HG03442 (cell line): ENCODE measurements around the gene PDP2.
"Not testable (repeated sequence)": the region's sequence is repeated elsewhere in the genome, so short reads cannot be mapped to it uniquely, and the experiment has no call there.

Experiments
- ATAC-seq: cut with Tn5 transposase; IDR thresholded peaks from one replicate; pipeline ENCODE4 v1.9.1; 2021; ENCODE audit warnings: mild to moderate bottlenecking, moderate library complexity; ENCODE audit not compliant: unreplicated experiment

PDP2 gene

DNA sequence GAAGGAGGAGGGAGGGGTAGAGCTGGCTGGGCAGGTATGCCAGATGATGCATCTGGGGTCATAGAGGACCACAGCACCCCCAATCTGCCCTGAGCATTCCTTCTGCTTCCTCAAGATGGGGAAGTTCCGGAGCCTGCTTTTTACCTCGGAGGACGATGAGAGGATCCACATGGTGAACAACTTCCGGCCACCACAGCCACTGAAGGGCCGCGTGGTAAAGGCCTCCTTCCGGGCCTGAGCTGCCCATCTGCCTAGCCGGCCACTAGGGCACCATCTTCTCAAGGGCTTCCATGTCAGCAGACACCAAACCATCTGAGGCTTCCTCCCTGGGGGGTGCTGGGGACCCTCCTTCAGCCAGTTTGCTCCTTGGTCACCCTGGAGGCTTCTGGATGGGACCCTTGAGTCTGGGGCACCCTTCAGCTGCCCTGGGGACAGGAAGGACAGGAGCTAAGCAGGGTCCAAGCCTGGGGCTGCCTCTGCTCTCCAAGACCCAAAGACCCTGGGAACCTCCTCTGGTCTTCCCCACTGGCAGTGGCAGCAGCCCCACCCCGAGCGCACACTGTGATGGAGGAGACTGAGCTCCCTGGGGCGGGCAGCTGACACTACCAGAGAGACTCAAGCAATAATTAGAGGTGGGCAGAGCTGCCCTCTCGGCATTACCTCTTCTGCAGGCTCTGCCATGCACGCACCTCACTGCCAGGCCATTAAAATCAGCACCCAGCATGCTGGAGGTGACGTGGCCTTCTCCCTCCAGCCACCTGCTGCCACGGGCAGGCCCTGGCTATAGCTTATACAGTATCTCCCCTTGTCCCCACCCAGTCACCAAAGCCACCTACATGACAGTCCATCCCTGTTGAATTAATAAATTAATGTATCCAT, 26.8 kb upstream of the PDP2 start:
- ATAC-seq = no peak

DNA sequence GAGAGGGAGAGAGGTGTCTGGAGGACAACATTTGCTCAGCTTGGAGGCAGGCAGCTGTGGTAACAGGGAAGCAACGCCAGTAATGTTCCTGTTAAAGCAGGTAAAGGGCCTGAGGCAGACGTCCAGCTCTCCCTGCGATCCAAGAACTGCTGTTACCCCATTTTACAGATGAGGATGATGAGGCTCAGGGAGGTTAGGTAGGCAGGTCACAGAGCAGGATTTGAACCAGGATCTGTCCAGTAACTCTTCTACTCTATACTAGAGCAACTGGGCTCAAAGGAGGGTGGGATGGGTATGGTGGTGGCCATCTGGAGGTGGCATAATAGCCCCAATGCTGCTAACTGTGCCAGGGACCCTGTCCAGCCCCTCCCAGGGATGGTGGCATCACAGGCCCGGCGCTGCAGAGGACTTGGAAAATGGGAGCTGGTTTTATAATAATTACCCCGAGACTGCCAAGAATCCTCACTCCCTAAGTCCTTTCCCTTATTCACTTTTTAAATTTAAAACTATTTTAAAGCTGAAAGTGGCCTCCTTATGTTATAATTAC, 24.1 kb upstream of the PDP2 start:
- no peak for ATAC-seq

DNA sequence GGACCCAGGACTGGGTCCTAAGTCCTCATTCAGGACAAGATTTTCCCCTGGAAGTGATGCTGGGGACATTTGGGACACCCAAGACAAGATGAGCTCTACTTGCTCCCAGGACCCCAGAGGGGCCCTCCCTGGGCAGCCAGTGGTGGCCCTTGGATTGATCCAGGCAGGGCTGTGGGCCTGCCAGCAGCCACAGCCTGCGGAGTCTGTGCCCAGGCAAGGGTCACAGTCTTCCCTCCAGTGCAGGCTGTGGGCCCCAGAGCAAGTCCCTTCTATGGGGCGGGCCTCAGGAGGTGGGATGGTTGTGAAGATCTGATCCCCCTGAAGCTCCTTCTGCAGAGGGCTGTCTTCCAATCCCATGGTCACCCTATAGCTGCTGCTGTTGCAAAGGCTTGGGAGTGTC, 23.5 kb upstream of the PDP2 start:
- ATAC-seq = no peak

DNA sequence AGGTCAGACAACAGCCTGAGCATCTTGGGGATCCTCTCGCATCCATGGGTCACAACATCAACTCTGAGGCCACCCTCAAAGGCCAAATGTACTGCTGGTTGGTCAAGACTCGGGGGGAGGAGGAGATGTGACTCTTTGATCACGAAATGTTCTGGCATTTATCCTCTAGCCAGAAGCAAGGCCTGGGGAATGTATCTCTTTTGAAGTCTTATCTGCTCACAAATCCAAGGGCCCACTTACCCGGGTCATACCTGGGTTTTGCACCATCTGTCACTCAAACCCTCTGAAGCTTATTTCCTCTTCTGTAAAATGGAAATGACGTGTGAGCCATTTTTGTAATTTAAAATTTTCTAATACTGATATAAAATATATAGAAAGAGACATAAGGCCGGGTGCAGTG, 22.9 kb upstream of the PDP2 start:
- ATAC-seq = no peak

DNA sequence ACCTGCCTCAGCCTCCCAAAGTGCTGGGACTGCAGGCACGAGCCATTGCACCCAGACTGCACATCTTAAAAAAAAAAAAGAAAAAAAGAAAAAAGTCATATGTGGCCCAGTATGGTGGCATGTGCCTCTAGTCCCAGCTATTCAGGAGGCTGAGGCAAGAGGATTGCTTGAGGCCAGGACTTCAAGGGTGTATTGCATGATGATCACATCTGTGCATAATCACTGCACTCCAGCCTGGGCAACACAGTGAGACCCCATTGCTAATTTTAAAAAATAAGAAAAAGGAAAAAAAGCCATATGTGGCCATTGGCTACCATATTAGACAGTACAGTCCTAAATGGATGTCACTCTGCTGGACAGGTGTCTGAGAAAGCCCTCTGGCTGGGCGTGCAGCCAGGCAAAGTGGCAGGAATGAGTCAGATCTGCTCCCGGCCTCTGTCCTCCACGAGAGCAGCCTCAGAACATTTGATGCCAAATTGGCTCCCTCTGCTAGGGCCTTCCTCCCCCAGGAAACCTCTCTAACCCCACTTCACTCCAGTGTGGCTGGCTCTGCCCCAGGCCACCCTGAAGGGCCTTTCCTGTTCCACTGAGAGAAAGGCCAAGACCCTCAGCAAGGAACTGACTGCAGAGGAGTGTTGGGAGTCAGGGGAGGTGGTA, 21.4 kb upstream of the PDP2 start:
- ATAC-seq = peak; percentile 67

DNA sequence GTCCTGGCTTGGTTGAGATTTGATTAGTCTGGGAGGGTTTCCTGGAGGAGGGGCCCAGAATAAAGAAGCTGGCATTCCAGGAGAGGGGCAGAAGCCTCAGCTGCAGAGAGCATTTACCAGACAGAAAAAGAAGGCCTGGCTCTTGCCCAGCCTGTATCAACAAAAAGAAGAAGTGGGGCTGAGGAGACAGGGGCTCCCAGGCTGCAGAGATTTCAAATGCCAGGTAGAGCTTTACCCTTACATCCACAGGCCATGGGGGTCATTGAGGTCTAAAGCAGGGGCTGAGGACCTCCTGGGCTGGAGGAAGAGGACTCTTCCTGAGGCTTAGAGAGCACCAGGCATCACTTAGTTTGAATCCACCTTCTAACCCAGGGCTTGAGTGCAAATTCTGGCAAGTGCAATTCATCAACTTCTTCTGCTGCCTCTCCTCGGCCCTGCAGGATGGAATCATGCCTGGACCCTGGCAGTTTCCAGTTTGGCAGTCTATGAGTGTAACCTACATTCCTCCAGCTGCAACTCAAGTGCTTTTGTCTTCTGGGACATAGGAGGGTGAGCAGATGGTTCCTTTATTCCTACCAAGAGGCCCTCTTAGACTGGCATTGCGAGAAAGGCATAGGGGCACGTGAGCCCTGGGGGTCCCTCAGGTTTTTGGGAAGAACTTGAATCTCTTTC, 20.8 kb upstream of the PDP2 start:
- ATAC-seq = no peak

DNA sequence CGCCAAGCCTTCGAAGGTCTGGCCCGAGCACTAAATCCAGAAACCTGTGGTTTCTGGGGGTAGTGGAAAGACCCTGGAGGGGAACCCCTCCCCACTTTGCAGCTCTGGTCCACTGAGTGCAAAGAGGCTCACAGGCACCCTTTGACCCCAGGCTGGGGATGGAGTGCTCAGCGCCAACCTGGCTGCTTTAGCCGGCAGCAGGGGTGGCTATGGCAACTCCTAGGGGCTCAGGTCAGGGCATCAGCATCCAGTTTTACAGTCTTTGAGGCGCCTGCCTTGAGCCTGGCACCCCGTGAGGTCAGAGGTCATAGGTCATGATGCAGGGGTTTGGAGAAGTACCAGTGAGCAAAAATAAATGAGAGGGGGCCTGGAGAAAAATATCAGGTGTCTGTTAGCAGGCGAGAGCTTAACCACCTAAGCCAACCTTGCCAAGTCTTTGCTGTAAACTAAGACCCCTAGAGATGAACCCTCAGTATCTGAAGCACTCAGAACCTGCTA, 18.2 kb upstream of the PDP2 start:
- no peak for ATAC-seq

DNA sequence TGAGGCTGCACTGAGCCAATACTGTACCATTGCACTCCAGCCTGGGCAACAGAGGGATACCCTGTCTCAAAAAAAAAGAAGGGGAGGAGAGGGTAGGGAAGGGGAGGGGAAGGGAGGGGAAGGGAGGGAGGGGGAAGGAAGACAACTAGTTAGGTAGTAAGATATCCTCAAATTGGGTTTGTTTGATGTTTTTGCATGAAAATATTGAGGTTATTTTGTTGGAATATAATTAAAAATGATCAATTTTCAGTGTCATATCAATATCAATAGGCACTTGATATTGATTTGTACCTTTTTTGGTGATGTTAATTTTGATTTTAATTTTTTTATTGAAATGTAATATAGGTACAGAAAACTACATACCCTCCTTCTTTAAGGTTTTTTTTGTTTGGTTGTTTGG, 16.6 kb upstream of the PDP2 start:
- ATAC-seq = no peak

DNA sequence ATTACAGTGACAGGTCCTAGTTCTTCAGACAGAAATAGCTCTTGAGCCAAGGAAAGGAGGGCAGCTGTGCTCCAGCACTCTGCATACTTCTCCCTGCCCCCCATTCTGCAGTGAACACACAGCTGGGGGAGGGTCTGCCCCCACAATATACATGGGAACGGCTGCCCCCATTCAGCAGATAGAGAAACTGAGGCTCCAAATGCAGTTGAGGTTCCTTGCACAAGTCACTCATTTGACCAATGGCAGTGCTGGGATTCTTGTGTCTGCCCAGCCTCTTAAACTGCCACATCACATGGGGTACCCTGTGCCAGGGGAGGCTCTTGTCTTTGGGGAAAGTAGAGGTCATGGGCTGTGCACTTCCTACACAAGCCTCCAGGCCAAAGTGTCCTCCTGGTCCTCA, 10.9 kb upstream of the PDP2 start:
- ATAC-seq = no peak

DNA sequence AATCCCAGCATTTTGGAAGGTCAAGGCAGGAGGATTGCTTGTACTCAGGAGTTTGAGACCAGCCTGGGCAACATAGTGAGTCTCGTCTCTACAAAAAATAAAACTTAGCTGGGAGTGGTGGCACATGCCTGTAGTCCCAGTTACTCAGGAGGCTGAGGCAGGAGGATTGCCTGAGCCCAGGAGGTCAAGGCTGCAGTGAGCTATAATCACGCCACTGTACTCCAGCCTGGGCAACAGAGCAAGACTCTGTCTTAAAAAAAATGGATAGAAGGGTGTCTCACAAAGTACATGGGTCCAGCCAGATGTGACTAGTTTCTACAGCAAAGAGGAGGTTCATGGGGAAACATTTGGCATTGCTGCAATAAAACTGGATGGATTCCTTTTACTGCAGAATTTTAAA, 9.0 kb upstream of the PDP2 start:
- ATAC-seq = not testable (repeated sequence)

DNA sequence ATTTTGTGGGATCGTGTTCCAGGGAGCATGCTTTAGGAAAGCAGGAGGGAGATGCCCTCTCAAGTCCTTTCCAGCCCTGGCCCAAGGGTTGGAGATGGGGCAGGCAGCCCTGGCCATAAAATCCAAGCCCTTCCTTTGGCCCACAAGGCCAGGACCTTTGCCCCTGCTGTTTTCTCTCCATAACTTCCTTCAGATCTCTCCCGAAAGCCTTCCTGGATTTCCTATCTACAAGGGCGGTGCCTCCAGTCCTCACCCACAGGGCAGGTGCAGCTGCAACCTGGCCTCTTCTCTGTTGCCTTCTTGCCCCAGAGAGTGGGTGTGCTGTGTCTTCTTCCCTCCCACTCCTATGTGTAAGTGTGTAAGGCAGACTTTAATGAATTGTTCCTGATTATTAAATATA, 8.5 kb upstream of the PDP2 start:
- no peak for ATAC-seq

DNA sequence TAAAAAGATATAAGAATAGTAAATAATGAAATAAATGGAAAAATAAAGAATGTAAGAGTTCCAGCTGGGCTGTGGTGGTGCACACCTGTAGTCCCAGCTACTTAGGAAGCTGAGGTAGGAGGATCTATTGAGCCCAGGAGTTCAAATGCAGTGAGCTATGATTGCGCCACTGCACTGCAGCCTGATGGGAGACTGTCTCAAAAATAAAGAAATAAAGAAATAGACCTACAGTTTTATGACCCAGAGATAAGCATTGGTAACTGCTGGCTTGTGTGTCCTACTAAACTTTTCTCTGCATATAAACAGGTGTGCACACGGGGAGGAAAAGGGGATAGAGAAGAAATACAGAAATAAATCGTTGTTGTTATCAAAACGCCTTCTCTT, 7.8 kb upstream of the PDP2 start:
- no peak for ATAC-seq

DNA sequence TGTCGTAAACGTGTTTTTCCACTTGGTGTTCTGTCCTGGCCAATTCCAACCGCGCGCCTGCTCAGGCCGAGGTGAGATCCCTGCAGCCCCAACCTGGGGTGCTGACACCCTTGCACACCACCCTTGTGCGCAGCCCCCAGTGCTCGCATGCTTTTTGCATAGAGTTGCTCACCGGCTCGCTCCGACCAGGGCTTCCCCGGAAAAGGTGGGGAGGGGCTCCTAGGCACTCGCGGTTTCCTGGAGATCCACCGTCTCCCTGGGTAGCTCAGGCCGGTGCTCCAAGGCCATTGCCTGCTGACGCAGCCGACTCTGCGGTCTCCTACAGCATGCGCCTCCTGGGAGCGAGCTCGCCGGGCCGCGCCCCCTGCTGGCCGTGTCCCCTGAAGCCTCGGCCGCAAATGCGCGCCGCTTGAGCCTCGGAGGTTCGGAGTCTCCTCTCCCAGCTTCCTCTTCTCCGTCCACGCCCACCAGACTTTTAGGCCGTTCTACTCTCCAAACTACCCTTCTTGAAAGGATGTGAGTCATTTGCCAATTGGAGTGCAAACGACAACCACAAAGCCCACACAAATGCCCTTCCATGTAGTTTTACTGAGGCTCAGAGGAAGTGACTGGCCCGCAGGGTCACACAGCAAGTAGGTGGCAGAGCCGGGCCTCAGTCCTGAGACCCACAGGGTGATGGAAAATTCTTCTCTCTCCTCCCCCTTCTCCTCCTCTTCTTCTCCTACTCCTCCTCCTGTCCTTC, 7.2 kb upstream of the PDP2 start:
- ATAC-seq = peak; percentile 74

DNA sequence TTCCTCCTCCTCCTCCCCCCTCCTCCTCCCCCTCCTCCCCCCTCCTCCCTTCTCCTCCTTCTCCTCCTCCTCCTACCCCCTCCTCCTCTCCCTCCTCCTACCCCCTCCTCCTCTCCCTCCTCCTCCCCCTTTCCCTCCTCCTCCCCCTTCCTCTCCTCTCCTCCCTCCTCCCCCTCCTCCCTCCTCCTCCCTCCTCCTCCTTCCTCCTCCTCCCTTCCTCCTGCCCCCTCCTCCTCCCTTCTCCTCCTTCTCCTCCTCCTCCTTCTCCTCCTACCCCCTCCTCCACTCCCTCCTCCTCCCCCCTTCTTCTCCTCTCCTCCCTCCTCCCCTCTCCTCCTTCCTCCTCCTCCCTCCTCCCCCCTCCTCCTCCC, 6.6 kb upstream of the PDP2 start:
- ATAC-seq = no peak

DNA sequence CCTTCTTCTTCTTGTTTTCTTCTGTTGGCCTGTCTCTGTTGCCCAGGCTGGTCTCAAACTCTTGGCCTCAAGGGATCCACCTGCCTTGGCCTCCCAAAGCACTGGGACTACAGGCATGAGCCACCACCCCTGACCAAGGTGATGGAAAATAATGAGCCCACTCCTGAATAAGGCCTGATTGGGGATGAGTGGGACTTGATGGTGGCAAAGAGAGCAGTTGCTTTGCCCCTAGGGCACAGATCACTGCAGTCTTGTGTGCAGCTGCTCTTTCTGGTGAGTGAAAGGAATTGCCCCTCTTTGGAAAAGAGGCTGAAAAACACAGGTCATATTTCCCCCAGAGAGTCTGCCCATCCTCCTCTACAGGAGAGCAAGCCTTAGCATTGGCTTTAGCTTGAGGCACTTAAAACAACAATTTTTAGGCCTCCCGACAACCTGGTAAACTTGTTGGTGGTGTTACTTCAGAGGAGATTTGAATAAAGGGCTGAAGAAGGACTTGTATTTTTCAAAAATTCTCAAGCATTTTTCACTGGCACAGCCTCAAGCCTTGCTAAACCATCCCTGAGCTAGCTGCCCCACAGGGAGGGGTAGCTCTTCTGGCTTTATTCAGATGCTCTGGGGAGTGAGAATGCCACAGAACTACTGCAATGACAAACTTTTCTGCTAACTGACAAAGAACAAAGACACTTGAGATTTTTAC, 6.1 kb upstream of the PDP2 start:
- no peak for ATAC-seq

DNA sequence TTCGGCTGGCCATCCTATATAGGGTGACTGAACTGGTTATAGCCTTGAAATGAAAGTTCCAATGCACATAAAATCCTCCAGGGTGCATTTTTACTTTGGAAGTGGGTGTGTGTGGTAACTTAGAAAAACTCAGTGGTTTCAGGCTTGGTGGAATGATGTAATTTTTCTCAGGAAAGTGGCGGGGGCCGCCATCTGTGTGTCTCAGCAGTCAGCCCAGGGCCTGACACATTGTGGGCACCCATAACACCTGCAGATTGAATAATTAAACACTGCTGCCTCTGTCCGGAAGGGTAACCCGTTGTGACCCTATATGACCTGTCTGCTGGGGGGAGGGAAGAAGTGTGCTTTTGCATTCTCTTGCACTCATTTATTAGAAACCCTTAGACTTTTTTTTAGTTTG, 2.2 kb upstream of the PDP2 start:
- ATAC-seq = no peak

DNA sequence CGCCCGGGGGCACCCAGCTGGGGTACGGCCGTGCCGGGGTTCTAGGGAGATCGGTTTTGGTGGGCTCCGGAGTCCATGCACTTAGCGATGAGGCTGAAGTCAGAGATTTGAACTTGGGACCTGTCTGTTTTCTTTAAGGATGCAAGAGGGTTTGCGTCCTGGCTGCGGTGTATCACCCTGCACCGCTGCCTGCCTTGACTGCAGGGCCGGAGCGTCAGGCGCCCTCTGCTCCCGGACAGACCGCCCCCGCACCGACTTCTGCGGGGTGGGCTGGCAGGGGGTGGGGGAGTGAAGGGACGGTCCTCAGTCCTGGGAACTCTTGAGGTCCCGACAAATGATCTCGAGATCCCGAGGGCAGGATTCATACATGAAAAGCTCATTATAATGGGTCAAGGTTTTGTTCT, 701 bp downstream of the PDP2 start:
- ATAC-seq = peak; percentile 3

DNA sequence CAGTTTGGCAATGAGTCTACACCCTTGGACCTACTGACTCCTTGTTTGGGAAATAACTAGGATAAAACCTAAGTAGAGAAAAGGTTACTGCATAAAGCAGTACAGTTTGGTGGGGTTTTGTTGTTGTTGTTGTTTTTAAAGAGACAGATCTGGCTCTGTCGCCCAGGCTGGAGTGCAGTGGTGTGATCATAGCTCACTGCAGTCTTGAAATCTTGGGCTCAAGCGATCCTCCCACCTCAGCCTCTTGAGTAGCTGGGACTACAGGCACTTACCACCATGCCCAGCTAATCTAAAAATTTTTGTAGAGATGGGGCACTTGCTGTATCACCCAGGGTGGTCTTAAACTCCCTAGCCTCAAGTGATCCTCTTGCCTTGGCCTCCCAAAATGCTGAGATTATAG, 1.2 kb downstream of the PDP2 start:
- ATAC-seq = no peak

DNA sequence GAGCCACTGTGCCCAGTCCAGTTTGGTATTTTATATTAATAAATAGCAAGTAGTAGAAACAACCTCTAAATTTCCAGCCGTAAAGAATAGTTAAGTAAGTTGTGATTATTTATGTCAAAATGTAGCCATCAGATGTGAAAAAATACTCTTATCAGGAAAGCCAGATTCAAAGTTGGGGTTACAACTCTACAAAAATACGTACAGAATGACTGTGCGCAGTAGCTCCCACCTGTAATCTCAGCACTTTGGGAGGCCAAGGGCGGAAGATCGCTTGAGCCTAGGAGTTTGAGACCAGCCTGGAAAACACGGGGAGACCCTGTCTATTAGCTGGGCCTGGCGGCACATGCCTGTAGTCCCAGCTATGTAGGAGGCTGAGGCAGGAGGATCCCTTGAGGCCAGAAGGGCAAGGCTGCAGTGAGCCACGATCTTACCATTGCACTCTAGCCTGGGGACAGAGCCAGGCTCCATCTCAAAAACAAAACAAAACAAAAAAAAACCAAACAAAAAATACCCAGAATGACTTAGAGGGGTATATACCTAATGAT, 1.7 kb downstream of the PDP2 start:
- no peak for ATAC-seq

DNA sequence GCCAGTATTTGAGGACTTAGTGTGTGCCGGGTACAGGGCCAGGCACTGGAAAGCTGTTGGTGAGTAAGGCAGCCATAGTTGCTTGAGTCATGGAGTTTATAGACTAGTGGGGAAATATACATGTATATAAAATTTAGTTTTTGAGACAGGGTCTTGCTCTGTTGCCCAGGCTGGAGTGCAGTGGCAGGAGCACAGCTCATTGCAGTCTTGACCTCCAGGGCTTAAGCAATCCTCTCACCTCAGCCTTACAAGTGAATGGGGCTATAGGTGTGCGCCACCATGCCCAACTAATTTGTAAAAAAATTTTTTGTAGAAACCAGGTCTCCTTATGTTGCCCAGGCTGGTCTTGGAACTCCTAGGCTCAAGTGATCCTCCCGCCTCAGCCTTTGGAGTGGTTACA, 2.4 kb downstream of the PDP2 start:
- ATAC-seq = no peak
